OCI-LY3 (cell line): ENCODE measurements around the gene CADPS.

ENCODE experiments used
- CTCF ChIP-seq: fragments of 200-600, 300-600 bp; sonication (generic); IDR thresholded peaks from 2 replicates; pipeline ENCODE4 v1.5.1; 2014; ENCODE audit warnings: antibody characterized with exemption, low read length, low read depth
- EZH2phosphoT487 ChIP-seq: fragments of 200-600 bp; shearing (Covaris generic); IDR thresholded peaks from 2 replicates; pipeline ENCODE4 v1.6.1; 2018; ENCODE audit warnings: antibody characterized with exemption, mixed run types, low read depth

- TF ChIP-seq CTCF (no peak), EZH2phosphoT487 (no peak)
These were observed 500.6 kb downstream of the CADPS start for GRCh38 chr3:62374341-62375218.
